Dermis microvascular lymphatic vessel endothelial cell (primary cell): Measurements from ENCODE around the gene WDFY4. TPM values are rescaled to one million over a fixed set of nuclear protein-coding genes. Genes with fewer than 3 reads are reported as not detected.

ENCODE experiments used
- DNase-seq, 2 donors: peaks; one replicate each; pipeline versions ENCODE4 v3.0.0 to v3.0.0-alpha.2; 2010; ENCODE audit warnings: low read depth in 2 of 2
- total RNA-seq: library from RNA; depleted of rRNA; stranded (reverse); fragments of >200 nt; gene quantifications from 2 replicates; pipeline ENCODE4 v1.2.1, GENCODE V29; 2014

WDFY4 gene
- total RNA-seq, 1 donor from 2014 or later: under 0.01 TPM

GRCh38 chr10:48656241-48656913 is 28.3 kb upstream of the WDFY4 start:
- DNase-seq: peak; percentile 30 to 90

GRCh38 chr10:48656914-48657305 is 27.8 kb upstream of the WDFY4 start:
- no peak for DNase-seq

GRCh38 chr10:48657416-48657815 is 27.3 kb upstream of the WDFY4 start:
- no peak for DNase-seq

GRCh38 chr10:48658243-48658974 is 26.3 kb upstream of the WDFY4 start:
- DNase-seq: peak; percentile 45 to 70

- DNase-seq: no peak
Observed at GRCh38 chr10:48658975-48659269, 25.8 kb upstream of the WDFY4 start.

- peak in 1 of 2 donors; percentile 19 for DNase-seq
Observed at GRCh38 chr10:48659790-48660189, 24.9 kb upstream of the WDFY4 start.

- DNase-seq: no peak
Observed at GRCh38 chr10:48661441-48661840, 23.2 kb upstream of the WDFY4 start.

GRCh38 chr10:48667960-48668590 is 16.6 kb upstream of the WDFY4 start:
- no peak for DNase-seq

GRCh38 chr10:48670978-48671913 is 13.4 kb upstream of the WDFY4 start:
- no peak for DNase-seq

- no peak for DNase-seq
Observed at GRCh38 chr10:48671914-48672595, 12.6 kb upstream of the WDFY4 start.

- no peak for DNase-seq
Observed at GRCh38 chr10:48672596-48673265, 11.9 kb upstream of the WDFY4 start.

- DNase-seq: no peak
Observed at GRCh38 chr10:48677625-48678024, 7.0 kb upstream of the WDFY4 start.

- DNase-seq: no peak
Observed at GRCh38 chr10:48678041-48678440, 6.6 kb upstream of the WDFY4 start.

GRCh38 chr10:48681740-48682139 is 2.9 kb upstream of the WDFY4 start:
- no peak for DNase-seq

- DNase-seq: no peak
Observed at GRCh38 chr10:48682265-48682664, 2.4 kb upstream of the WDFY4 start.

- DNase-seq: no peak
Observed at GRCh38 chr10:48683424-48683823, 1.2 kb upstream of the WDFY4 start.

- DNase-seq: no peak
Observed at GRCh38 chr10:48683868-48684267, 805 bp upstream of the WDFY4 start.

- DNase-seq: no peak
Observed at GRCh38 chr10:48684463-48684791, 246 bp upstream of the WDFY4 start.

- DNase-seq: no peak
Observed at GRCh38 chr10:48685731-48686130, 1.1 kb downstream of the WDFY4 start.

- DNase-seq: no peak
Observed at GRCh38 chr10:48690791-48691660, 6.4 kb downstream of the WDFY4 start.
